Activated CD4-positive, alpha-beta memory T cell treated with anti-CD3 and anti-CD28 coated beads, Interleukin-2, amount 10 ng/mL, durations not matched to agents 7 days and 5 days (primary cell): ENCODE data around the gene KRTAP5-10. TPM values are rescaled to one million over a fixed set of nuclear protein-coding genes. Genes with fewer than 3 reads are reported as not detected.
"Not testable (repeated sequence)": the region's sequence is repeated elsewhere in the genome, so short reads cannot be mapped to it uniquely, and the experiment has no call there.

Experiments used
- CTCF ChIA-PET: fragments of 350-600 bp; sonication (Branson Sonifier 250); formaldehyde crosslinking; loops from one replicate; lab custom pipeline; 2021; ENCODE audit warnings: antibody characterized with exemption, inconsistent platforms; lab: Charles Lee
- POLR2A ChIA-PET: fragments of 350-600 bp; sonication (Branson Sonifier 250); formaldehyde crosslinking; loops from one replicate; lab custom pipeline; 2021; ENCODE audit warnings: antibody characterized with exemption; lab: Charles Lee
- DNase-seq: peaks from one replicate; pipeline ENCODE4 v3.0.0-alpha.2; 2020
- H3K27ac Mint-ChIP-seq: one replicate; pipeline ENCODE4 v1.8.0; 2021; ENCODE audit warnings: mild to moderate bottlenecking, mixed read lengths
- H3K27me3 Mint-ChIP-seq: one replicate; pipeline ENCODE4 v1.8.0; 2021; ENCODE audit warnings: mixed read lengths
- H3K36me3 Mint-ChIP-seq: one replicate; pipeline ENCODE4 v1.8.0; 2021; ENCODE audit warnings: low read depth, mixed read lengths
- H3K4me1 Mint-ChIP-seq: one replicate; pipeline ENCODE4 v1.8.0; 2021; ENCODE audit warnings: mixed read lengths
- H3K4me3 Mint-ChIP-seq: one replicate; pipeline ENCODE4 v1.8.0; 2021; ENCODE audit warnings: mild to moderate bottlenecking, mixed read lengths
- H3K9me3 Mint-ChIP-seq: one replicate; pipeline ENCODE4 v1.8.0; 2021; ENCODE audit warnings: mixed read lengths
- total RNA-seq, 2 experiments: library from RNA; stranded (reverse); gene quantifications; one replicate each; pipeline ENCODE4 v1.2.3, GENCODE V29; 2021

Gene KRTAP5-10
- total RNA-seq, 2 experiments from 2014 or later = 0.20 TPM; not detected in 1

DNA sequence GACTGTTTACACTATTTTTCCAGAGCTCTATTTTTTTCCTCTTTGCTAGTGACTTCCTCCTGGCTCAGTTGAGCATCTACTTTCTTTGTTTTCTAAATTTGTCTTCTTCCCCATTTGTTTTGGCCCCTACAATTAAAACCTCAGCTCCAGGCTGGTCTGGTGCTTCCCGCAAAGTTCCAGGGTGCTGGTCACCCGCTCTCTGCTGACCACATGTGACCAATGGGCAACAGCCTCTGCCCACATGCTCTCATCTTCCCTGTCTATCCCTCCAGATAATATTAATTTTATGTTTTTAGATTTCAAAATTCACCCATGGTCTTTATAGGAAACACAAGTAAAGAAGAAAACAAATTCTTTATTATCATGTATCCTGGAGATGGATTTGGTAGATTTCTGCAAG is 17.6 kb downstream of the KRTAP5-10 start:
- POLR2A ChIA-PET, H3K36me3 Mint-ChIP-seq, H3K9me3 Mint-ChIP-seq, H3K4me3 Mint-ChIP-seq, H3K27ac Mint-ChIP-seq, DNase-seq, CTCF ChIA-PET, H3K4me1 Mint-ChIP-seq: not testable (repeated sequence)
- peaks cover 14% of the 10 kb centered on the region for H3K27me3 Mint-ChIP-seq

DNA sequence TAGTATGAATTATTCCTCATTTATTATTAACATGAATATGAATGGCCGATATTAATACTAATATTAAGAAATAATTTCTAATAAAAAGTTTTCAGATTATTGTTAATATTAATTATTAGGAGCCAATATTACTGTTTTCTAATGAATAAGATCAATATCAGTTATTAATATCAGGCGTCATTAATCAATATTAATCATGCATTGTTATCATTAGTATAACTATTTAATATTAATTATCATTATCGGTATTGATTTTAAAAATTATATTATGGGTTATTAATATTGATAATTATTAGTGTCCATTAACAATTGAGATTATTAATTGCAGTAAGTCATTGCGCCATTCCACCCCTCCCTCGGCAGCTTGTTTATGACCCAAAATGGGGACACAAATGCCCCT is 20.3 kb downstream of the KRTAP5-10 start:
- POLR2A ChIA-PET, H3K9me3 Mint-ChIP-seq, H3K36me3 Mint-ChIP-seq, CTCF ChIA-PET, H3K4me3 Mint-ChIP-seq, H3K27me3 Mint-ChIP-seq, DNase-seq, H3K4me1 Mint-ChIP-seq, H3K27ac Mint-ChIP-seq: not testable (repeated sequence)

DNA sequence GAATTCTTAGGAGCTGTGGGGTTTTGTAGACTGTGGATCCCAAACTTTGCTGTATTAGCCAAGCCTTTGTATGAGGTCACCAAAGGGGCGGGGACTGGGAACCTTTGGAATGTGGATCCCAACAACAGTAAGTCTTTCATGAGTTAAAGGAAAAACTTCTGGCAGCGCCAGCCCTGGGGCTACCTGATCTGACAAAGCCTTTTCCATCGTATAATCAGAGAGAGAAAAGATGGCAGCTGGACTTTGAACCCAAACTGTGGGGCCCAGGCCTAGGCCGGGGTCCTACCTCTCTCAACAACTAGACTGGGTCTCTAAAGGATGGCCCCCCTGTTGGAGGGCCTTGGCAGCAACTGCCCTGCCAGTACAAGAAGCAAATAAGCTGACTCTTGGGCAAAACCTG is 23.0 kb downstream of the KRTAP5-10 start:
- H3K27me3 Mint-ChIP-seq, H3K36me3 Mint-ChIP-seq, H3K9me3 Mint-ChIP-seq, DNase-seq, H3K4me1 Mint-ChIP-seq, CTCF ChIA-PET, POLR2A ChIA-PET, H3K4me3 Mint-ChIP-seq, H3K27ac Mint-ChIP-seq: not testable (repeated sequence)

DNA sequence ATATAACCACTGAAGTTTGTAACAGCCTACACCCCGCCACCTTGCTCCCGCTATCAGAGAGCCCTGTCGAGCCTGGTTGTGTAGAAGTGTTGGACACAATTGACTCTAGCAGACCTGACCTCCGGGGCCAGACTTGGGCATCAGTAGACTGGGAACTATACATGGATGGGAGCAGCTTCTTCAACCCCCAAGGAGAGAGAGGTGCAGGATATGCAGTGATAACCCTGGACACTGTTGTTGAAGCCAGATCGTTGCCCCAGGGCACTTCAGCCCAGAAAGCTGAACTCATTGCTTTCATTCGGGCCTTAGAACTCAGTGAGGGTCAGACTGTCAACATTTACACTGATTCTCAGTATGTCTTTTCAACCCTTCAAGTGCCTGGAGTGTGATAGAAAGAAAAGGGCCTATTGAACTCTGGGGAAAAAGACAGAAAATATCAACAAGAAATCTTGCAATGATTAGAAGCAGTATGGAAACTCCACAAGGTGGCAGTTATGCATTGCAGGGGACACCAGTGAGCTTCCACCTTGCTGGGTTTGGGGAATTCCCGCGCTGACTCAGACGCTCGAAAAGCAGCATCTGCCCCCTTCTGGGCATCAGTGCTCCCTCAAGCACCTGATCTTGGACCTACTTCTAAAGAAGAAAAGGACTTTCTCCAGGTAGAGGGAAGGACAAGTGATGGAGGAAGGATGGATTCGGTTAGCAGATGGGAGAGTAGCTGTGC is 23.6 kb downstream of the KRTAP5-10 start:
- H3K4me1 Mint-ChIP-seq, H3K27me3 Mint-ChIP-seq, H3K4me3 Mint-ChIP-seq, H3K36me3 Mint-ChIP-seq, H3K27ac Mint-ChIP-seq, POLR2A ChIA-PET, CTCF ChIA-PET, H3K9me3 Mint-ChIP-seq: not testable (repeated sequence)
- DNase-seq = peak; percentile 47

DNA sequence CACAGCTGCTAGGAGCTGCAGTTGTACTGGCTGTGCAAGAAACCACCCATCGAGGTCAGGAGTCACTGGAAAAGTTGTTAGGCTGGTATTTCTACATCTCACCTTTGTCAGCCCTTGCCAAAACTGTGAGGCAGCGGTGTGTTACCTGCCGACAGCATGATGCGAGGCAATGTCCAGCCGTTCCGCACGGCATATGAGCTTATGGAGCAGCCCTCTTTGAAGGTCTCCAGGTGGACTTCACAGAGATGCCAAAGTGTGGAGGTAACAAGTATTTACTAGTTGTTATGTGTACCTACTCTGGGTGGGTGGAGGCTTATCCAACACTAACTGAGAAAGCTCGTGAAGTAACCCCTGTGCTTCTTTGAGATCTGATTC is 24.2 kb downstream of the KRTAP5-10 start:
- H3K36me3 Mint-ChIP-seq, H3K4me1 Mint-ChIP-seq, CTCF ChIA-PET, H3K9me3 Mint-ChIP-seq, H3K4me3 Mint-ChIP-seq, H3K27me3 Mint-ChIP-seq, POLR2A ChIA-PET, DNase-seq, H3K27ac Mint-ChIP-seq: not testable (repeated sequence)

DNA sequence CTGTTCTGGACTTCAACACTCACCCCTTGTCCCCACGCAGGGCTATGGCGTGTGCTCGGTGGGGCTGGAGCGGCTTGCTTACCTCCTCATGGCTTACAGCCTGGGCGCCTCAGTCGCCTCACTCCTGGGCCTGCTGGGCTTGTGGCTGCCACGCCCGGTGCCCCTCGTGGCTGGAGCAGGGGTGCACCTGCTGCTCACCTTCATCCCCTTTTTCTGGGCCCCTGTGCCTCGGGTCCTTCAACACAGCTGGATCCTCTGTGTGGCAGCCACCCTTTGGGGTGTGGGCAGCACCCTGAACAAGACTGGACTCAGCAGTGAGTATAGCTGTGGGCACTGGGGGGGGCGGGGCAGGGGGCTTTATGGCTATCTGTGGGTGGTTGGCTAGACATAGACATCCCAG is 37.9 kb downstream of the KRTAP5-10 start:
- H3K9me3 Mint-ChIP-seq, H3K27ac Mint-ChIP-seq, H3K4me3 Mint-ChIP-seq, CTCF ChIA-PET, H3K27me3 Mint-ChIP-seq, POLR2A ChIA-PET, H3K4me1 Mint-ChIP-seq, DNase-seq, H3K36me3 Mint-ChIP-seq: not testable (repeated sequence)

DNA sequence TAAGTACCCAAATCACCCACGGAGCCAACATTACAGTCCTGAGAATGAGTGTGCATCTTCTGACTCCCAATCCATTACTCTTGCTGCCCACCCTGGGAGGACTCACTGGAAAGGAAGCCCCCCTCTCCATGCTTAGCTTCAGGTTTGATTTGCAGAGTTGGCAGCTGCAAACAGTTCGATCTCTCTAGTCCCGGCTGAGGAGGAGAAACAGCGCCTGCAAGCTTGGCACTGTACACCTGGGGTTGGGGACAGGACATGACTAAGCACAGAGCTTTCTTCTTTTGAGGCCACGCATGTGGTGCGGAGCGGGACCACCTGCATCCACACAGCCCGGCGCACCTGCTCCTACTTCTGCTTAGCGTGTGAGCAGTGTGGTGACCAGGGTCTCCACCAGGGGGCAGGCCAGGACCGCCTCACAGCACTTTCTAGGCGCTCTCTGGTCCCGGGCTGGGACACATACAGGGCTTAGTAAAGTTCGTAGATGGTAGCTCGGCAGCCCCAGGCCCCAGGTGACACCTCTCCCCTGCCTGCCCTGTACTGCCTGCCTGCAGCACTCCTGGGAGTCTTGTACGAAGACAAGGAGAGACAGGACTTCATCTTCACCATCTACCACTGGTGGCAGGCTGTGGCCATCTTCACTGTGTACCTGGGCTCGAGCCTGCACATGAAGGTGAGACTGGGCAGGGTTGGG is 39.6 kb downstream of the KRTAP5-10 start:
- H3K36me3 Mint-ChIP-seq, CTCF ChIA-PET, H3K4me1 Mint-ChIP-seq, H3K4me3 Mint-ChIP-seq, H3K27ac Mint-ChIP-seq, H3K9me3 Mint-ChIP-seq, POLR2A ChIA-PET: not testable (repeated sequence)
- peak; percentile 31 for DNase-seq
- H3K27me3 Mint-ChIP-seq = peaks cover 13% of the 10 kb centered on the region

DNA sequence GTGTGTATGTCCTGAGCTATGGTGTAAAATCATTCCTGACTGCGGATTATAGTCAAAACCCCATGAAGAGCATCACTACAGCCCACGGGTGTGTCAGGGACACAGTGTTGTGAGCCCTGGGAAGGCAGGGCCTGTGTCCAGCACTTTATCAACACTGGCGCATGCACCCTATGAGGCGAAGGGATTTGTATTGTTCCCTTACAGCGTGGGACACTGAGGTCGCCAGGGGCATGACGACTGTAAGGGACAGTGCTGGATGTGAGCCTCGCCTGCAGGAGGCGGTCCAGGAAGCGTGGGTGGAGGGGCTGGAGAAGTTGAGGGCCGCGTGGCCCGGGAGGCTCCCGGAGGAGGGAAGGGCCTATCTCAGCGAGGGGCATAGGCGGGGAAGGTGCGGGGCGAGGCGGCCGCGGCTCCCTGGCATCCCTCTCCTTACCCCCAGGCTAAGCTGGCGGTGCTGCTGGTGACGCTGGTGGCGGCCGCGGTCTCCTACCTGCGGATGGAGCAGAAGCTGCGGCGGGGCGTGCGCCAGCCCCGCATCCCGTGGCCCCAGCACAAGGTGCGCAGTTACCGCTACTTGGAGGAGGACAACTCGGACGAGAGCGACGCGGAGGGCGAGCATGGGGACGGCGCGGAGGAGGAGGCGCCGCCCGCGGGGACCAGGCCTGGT is 41.6 kb downstream of the KRTAP5-10 start:
- DNase-seq, H3K4me1 Mint-ChIP-seq, H3K27ac Mint-ChIP-seq, CTCF ChIA-PET, POLR2A ChIA-PET, H3K36me3 Mint-ChIP-seq, H3K9me3 Mint-ChIP-seq, H3K4me3 Mint-ChIP-seq: not testable (repeated sequence)
- H3K27me3 Mint-ChIP-seq = peaks cover 13% of the 10 kb centered on the region

DNA sequence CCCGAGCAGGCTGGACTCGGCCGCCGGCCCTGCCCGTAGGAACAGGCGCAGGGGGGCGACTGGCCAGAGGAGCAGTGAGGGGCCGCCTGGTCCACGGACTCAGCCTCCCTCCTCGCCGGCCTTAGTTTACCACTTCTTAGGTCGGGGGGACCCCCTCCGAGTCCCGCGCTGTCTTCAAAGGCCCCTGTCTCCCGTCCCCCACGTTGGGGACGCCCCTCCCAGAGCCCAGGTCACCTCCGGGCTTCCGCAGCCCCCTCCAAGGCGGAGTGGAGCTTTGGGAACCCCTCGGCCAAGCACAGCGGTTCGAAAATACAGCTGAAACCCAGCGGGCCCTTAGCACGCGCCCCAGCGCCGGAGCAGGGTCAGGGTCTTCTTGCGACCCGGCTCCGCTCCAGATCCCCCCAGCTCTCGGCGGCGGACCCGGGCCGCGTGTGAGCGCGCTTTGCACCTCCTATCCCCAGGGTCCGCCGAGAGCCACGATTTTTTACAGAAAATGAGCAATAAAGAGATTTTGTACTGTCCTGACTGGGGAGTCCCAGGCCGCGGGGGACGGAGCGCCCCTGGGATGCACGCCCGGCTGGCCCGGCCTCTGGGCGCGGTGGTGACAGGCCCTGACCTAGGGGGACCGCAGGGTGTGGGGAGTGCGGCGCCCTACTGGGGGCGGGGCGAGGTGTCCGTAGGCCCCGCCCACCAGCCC is 42.3 kb downstream of the KRTAP5-10 start:
- H3K27ac Mint-ChIP-seq, H3K4me3 Mint-ChIP-seq, H3K36me3 Mint-ChIP-seq, CTCF ChIA-PET, DNase-seq, H3K9me3 Mint-ChIP-seq, H3K4me1 Mint-ChIP-seq, POLR2A ChIA-PET: not testable (repeated sequence)
- peaks cover 13% of the 10 kb centered on the region for H3K27me3 Mint-ChIP-seq

DNA sequence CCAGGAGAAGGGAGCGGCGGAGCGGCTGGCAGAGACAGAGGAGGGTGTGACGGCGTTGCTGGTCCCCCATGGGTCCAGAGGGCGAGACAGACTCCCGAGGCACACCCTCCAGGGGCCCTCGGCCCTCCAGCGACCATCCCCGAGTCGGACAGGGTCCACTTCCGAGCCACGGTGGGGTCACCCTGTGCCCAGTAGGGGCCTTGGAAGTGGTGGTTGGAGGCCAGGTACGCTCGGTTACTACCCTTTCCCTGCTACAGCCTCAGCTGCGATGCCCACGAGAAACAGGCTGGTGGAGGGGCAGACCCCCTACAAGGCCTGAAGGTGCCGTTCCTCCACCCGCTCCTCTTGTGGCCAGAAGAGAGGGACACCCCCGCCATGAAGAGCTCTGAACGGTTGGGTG is 42.9 kb downstream of the KRTAP5-10 start:
- H3K27me3 Mint-ChIP-seq = peaks cover 13% of the 10 kb centered on the region
- H3K36me3 Mint-ChIP-seq, DNase-seq, H3K27ac Mint-ChIP-seq, H3K9me3 Mint-ChIP-seq, POLR2A ChIA-PET, H3K4me3 Mint-ChIP-seq, H3K4me1 Mint-ChIP-seq, CTCF ChIA-PET: not testable (repeated sequence)

DNA sequence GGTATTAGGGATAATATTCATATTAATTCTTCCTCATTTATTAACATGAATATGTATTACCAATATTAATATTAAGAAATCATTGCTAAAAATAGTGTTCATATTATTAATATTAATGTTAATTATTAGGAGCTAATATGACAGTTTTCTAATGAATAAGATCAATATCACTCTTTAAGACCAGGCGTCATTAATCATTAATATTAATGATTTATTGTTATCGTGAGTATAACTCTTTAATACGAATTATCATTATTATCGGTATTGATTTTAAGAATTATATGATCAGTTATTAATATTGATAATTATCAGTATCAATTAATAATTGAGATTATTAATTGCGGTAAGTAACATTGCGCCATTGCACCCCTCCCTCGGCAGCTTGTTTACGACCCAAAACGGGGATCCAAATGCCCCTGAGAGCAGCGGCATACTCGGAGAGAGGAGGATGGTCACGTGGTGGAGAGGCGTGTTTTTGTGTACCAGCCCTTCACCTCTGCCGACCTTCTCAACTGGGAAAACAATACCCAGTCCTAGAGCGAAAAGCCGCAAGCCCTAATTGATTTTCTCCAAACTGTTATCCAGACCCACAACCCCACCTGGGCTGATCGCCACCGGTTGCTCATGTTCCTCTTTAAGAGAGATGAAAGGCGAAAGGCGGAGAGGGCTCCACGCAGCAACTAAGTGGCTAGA is 46.0 kb downstream of the KRTAP5-10 start:
- POLR2A ChIA-PET, H3K27ac Mint-ChIP-seq, H3K36me3 Mint-ChIP-seq, H3K4me3 Mint-ChIP-seq, H3K9me3 Mint-ChIP-seq, CTCF ChIA-PET, DNase-seq, H3K4me1 Mint-ChIP-seq: not testable (repeated sequence)
- peaks cover 13% of the 10 kb centered on the region for H3K27me3 Mint-ChIP-seq

DNA sequence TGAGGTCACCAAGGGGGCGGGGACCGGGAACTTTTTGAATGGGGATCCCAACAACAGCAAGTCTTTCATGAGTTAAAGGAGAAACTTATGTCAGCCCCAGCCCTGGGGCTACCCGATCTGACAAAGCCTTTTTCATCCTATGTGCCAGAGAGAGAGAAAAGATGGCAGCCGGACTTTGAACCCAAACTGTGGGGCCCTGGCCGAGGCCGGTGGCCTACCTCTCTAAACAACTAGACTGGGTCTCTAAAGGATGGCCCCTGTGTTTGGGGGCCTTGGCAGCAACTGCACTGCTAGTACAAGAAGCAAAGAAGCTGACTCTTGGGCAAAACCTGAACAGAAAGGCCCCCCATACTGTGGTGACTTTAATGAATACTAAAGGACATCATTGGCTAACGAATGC is 48.6 kb downstream of the KRTAP5-10 start:
- H3K4me1 Mint-ChIP-seq, H3K9me3 Mint-ChIP-seq, H3K36me3 Mint-ChIP-seq, H3K27ac Mint-ChIP-seq, DNase-seq, POLR2A ChIA-PET, CTCF ChIA-PET, H3K4me3 Mint-ChIP-seq, H3K27me3 Mint-ChIP-seq: not testable (repeated sequence)

DNA sequence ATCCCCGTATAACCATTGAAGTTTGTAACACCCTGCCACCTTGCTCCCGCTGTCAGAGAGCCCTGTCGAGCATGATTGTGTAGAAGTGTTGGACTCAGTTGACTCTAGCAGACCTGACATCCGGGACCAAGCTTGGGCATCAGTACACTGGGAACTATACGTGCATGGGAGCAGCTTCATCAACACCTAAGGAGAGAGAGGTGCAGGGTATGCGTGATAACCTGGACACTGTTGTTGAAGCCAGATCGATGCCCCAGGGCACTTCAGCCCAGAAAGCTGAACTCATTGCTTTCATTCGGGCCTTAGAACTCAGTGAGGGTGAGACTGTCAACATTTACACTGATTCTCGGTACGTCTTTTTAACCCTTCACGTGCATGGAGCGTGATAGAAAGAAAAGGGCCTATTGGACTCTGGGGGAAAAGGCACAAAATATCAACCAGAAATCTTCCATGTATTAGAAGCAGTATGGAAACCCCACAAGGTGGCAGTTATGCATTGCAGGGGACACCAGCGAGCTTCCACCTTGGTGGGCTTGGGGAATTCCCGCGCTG is 49.1 kb downstream of the KRTAP5-10 start:
- POLR2A ChIA-PET, H3K4me1 Mint-ChIP-seq, CTCF ChIA-PET, H3K9me3 Mint-ChIP-seq, H3K4me3 Mint-ChIP-seq, H3K36me3 Mint-ChIP-seq, DNase-seq, H3K27ac Mint-ChIP-seq, H3K27me3 Mint-ChIP-seq: not testable (repeated sequence)
